GM12801 (cell line): Measurements from ENCODE around the gene RNU1-4.

Source experiments
- CTCF ChIP-seq: IDR thresholded peaks from one replicate; pipeline ENCODE4 v1.5.1; 2011; ENCODE audit warnings: control low read depth; ENCODE audit not compliant: insufficient read length; ENCODE audit errors: extremely low read depth

The RNU1-4 gene

DNA sequence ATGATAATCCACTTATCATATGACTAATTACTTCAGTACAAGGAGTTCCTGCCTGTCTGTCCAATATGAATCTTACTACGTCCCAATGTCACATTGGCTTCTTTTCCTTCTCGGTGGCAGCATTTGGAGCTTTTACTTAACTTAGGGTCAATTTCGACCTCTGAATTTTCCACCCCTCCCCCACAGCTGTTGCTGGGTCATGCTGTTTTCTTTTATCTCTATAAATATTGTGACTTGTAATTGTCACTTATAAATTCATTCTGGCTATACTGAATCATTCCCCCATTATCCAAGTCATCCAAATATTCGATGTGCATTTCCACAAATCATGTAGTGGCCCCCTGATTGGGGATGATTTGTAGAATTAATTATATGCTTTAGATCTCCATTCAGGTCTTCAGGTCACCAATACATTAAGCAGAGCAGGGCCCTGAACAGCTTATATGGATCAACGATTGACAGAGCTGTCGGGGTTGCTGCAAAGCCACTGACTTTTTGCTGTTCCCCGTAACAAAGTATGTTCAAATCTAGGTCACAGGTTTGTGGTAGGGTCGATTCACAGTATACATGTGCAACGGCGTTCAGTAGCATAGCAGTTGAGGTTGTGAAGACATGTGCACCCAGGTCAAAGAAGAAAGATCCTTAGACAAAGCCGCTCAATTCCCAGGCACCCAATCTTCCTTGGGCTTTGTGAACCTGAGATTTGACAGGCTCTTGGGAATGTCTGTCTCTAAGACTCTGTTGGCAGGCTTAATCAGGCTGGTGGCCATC lies 18.3 kb upstream of the RNU1-4 start:
- TF ChIP-seq CTCF, result no peak

GRCh38 chr1:16724718-16725438 lies 15.4 kb upstream of the RNU1-4 start:
- no peak for TF ChIP-seq CTCF

- no peak for TF ChIP-seq CTCF
These were observed 12.9 kb upstream of the RNU1-4 start for GRCh38 chr1:16727190-16728111.
